ENCODE data around the gene FAR1. TPM values are rescaled to one million over a fixed set of nuclear protein-coding genes. Genes with fewer than 3 reads are reported as not detected.

The FAR1 gene
- total RNA-seq, 2 donors from 2014 or later, result 25.5 to 55.7 TPM

GRCh38 chr11:13765886-13766285 lies 97.4 kb downstream of the FAR1 start:
- H3K36me3 ChIP-seq, result no peaks in the 10 kb centered on the region
- no peaks in the 10 kb centered on the region for H3K9me3 ChIP-seq
- no peak for TF ChIP-seq CTCF (IDR thresholded peaks at IDR 0.05)
- H3K27ac ChIP-seq, result no peak overlapping the region
- H3K4me3 ChIP-seq, result no peak overlapping the region
- H3K27me3 ChIP-seq (replicated peaks; ENCODE audit: insufficient read depth), result no peaks in the 10 kb centered on the region
- DNase-seq (ENCODE audit: low spot score) (no peak), ATAC-seq (ENCODE audit: insufficient number of reproducible peaks, low FRiP score, low read depth) (no peak)
- no peaks in the 10 kb centered on the region for H3K4me1 ChIP-seq (ENCODE audit: control insufficient read depth in 1 of 2, low read depth in 2 of 2)

DNA sequence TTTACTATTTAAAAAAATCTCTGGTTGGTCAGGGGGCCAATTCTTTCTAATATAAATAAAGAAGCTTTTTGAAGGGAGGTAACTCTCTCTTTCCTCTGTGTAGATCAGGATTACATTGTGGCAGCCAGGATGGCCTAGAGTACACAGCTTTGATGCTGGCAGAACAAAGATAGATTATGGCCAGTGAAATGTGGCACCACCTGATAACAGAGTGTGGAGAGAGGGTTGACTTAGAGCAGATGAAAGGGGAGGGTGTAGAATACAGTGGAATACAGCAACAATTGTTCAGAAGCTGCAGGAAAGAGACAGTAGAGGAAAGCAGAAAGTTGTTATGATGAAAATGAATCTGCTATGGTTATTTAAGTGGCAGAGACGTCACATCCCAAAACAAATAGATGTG lies 99.0 kb downstream of the FAR1 start:
- H3K4me3 ChIP-seq, result no peak overlapping the region
- ATAC-seq (ENCODE audit: insufficient number of reproducible peaks, low FRiP score, low read depth) (no peak), DNase-seq (ENCODE audit: low spot score) (no peak)
- no peaks in the 10 kb centered on the region for H3K27me3 ChIP-seq (replicated peaks; ENCODE audit: insufficient read depth)
- no peaks in the 10 kb centered on the region for H3K9me3 ChIP-seq
- TF ChIP-seq CTCF (IDR thresholded peaks at IDR 0.05), result no peak
- H3K27ac ChIP-seq, result no peak overlapping the region
- H3K4me1 ChIP-seq (ENCODE audit: control insufficient read depth in 1 of 2, low read depth in 2 of 2), result no peaks in the 10 kb centered on the region
- no peaks in the 10 kb centered on the region for H3K36me3 ChIP-seq

DNA sequence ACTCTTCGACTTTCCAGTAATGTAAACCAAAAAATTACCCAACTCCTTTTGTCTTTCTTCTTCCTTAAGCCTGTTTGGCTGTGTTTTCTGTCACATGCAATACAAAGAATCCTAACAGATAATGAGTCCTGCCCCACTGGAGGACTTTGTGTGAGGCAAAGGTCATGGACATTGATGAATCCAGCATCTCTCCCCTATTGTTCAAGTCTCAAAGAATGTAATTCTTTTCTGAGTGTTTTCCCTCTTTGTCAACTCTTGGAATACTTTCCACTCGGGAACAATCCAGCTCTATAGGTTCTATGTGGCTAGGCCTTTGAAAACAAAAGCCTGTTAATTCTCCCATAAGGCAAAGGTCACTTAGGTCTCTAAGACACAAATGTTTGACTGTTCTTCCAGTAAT lies 100.7 kb downstream of the FAR1 start:
- Histone ChIP-seq H3K27ac (no peak overlapping the region), H3K27me3 (replicated peaks; ENCODE audit: insufficient read depth) (no peaks in the 10 kb centered on the region), H3K4me1 (ENCODE audit: control insufficient read depth in 1 of 2, low read depth in 2 of 2) (no peaks in the 10 kb centered on the region), H3K9me3 (no peaks in the 10 kb centered on the region), H3K36me3 (no peaks in the 10 kb centered on the region), H3K4me3 (no peak overlapping the region)
- no peak for ATAC-seq (ENCODE audit: insufficient number of reproducible peaks, low FRiP score, low read depth)
- no peak for TF ChIP-seq CTCF (IDR thresholded peaks at IDR 0.05)
- no peak for DNase-seq (ENCODE audit: low spot score)

DNA sequence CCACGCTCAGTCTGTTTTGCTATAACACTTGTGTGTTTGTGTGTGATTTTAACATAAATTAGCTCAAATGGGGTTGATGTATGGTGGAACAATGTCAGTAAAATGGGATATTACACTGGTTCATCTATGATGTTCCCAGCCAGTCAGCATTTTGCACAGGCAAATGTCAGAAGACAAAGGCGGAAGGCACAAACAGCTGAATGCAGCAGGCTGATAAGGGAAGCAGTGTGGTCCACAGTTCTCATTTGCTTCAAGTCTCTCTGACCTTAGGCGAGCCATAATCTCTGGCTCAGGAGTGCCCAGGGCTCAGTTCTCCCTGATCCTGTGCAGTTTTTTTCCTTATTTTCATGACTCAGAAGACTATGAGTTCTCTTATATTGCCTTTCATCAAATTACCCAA lies 102.7 kb downstream of the FAR1 start:
- no peak for TF ChIP-seq CTCF (IDR thresholded peaks at IDR 0.05)
- Histone ChIP-seq H3K9me3 (no peaks in the 10 kb centered on the region), H3K36me3 (no peaks in the 10 kb centered on the region), H3K27ac (no peak overlapping the region), H3K27me3 (replicated peaks; ENCODE audit: insufficient read depth) (no peaks in the 10 kb centered on the region), H3K4me3 (no peak overlapping the region), H3K4me1 (ENCODE audit: control insufficient read depth in 1 of 2, low read depth in 2 of 2) (no peaks in the 10 kb centered on the region)
- DNase-seq (ENCODE audit: low spot score) (no peak), ATAC-seq (ENCODE audit: insufficient number of reproducible peaks, low FRiP score, low read depth) (no peak)

DNA sequence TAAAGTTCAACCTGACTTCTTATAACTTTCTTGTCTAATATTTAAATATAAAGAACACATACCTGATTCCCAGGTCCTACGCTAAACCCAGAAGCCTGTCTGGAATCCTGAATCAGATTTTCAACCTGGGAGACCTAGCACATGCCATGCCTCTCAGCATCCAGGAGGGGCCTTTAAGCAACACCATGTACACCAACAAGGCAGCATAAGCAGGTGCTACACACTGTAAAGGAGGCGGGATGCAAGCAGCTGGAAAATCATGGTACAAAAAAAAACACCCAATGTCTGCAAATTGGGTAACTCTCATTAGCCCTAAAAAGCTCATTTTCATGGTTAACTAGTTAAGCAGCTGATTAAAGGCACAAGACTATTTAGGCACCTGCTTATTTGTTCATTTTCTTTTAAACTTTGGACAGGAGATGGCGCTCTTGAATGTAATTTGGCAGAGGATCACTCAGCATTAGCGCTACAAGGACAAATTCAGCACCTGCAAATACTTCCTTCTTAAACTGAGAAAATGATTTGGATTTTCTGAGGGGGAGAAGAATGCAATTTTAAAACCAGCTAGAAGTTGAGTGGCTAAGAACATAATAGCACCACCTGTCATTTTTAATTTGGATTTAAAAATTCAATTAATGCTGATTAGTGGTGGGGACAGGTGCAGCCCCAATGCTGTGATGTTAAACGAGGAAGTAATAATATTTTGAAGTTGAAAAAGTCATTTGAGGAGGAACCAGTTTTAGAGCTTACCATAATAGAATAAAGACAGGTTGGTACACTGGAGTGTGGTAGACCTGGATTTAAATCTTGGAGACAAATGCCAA lies 104.0 kb downstream of the FAR1 start:
- Histone ChIP-seq H3K9me3 (no peaks in the 10 kb centered on the region), H3K4me1 (ENCODE audit: control insufficient read depth in 1 of 2, low read depth in 2 of 2) (no peaks in the 10 kb centered on the region), H3K36me3 (no peaks in the 10 kb centered on the region), H3K4me3 (no peak overlapping the region), H3K27me3 (replicated peaks; ENCODE audit: insufficient read depth) (no peaks in the 10 kb centered on the region), H3K27ac (no peak overlapping the region)
- no peak for ATAC-seq (ENCODE audit: insufficient number of reproducible peaks, low FRiP score, low read depth)
- DNase-seq (ENCODE audit: low spot score), result no peak
- peak; percentile 4 for TF ChIP-seq CTCF (IDR thresholded peaks at IDR 0.05)
